Gastroesophageal sphincter (tissue), 3 donors: ENCODE measurements around the gene ADH1C.

Experiments
- CTCF ChIP-seq, 4 experiments: fragments of 200-600 bp in 2 of 4; fragments of 450-650 bp in 2 of 4; sonication (generic) in 1 of 4; IDR thresholded peaks; one replicate each; pipeline ENCODE4 v1.5.1; 2017 to 2019; ENCODE audit warnings: antibody characterized with exemption in 4 of 4, mild to moderate bottlenecking in 2 of 4, moderate library complexity in 2 of 4
- EP300 ChIP-seq: sonication (generic); formaldehyde crosslinking; IDR thresholded peaks from one replicate; pipeline ENCODE4 v1.6.1; 2017; ENCODE audit warnings: antibody characterized with exemption, mild to moderate bottlenecking
- POLR2A ChIP-seq, 2 donors: fragments of 450-650 bp; IDR thresholded peaks; one replicate each; pipeline ENCODE4 v1.6.1; 2017; ENCODE audit warnings: antibody characterized with exemption in 2 of 2, mild to moderate bottlenecking in 2 of 2, moderate library complexity in 1 of 2

DNA sequence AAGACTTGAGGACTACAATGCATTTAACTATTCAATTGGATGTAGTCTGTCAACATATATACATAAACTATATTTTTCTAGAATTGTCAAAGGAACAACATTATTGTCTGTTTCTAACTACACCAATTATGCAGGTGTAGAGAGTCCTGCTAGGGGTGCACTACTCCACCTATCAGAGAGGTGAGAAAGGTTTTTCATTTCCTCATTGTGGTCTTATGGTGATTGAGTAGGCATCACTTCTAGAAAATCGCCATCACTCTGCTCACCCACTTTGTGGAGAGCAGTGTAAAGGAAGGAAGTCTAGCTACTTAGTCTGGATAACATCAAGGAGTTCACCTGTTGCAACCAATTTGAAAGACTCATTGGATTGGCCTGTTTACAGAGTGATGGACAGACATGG is 4.4 kb upstream of the ADH1C start:
- no peak for TF ChIP-seq CTCF (IDR thresholded peaks at IDR 0.05)
- no peak for TF ChIP-seq POLR2A (IDR thresholded peaks at IDR 0.05)
- TF ChIP-seq EP300 = no peak
